Keratinocyte (primary cell): ENCODE results near the gene ABCB9.

Source experiments
- CTCF ChIP-seq, 3 experiments: IDR thresholded peaks in 1 of 3; conservative IDR thresholded peaks in 1 of 3; optimal IDR thresholded peaks in 1 of 3; 2 replicates in 2 of 3; 3 replicates in 1 of 3; pipeline versions ENCODE3 to v1.5.1; 2011; ENCODE audit warnings: low read length in 3 of 3, mild to moderate bottlenecking in 3 of 3, moderate library complexity in 2 of 3, control low read depth in 1 of 3, inconsistent platforms in 1 of 3; ENCODE audit not compliant: insufficient read depth in 2 of 3; ENCODE audit errors: extremely low read depth in 1 of 3
- EZH2 ChIP-seq: IDR thresholded peaks from one replicate; pipeline ENCODE4 v1.6.1; 2012; ENCODE audit warnings: inconsistent platforms, mild to moderate bottlenecking, low read length, moderate library complexity

DNA sequence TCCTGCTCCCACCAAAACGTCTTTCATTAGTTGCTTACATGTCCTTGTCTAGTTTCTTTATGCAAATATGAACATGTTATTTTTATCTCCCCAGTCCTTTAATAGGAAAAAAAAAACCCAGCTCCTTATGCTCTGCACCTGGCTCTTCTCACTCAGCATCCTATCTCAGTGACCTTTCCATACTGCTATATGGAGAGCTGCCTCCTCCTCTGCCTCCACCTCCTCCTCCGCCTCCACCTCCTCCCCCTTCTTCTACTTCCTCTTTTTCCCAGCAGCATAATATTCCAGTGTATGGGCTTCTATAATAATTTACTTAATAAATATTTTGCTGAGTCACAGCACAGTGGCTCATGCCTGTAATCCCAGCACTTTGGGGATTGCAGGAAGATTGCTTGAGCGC lies 31.5 kb downstream of the ABCB9 start:
- no peak for TF ChIP-seq CTCF (optimal IDR thresholded peaks at IDR 0.05 in 1 of 3, IDR thresholded peaks at IDR 0.05 in 1 of 3, conservative IDR thresholded peaks at IDR 0.05 in 1 of 3; ENCODE audit: extremely low read depth in 1 of 3, insufficient read depth in 2 of 3, low read length in 3 of 3)
- TF ChIP-seq EZH2: no peak
